GM12801 (cell line): ENCODE measurements around the gene AIG1.

ENCODE experiments used
- CTCF ChIP-seq: IDR thresholded peaks from one replicate; pipeline ENCODE4 v1.5.1; 2011; ENCODE audit warnings: control low read depth; ENCODE audit not compliant: insufficient read length; ENCODE audit errors: extremely low read depth

The AIG1 gene

GRCh38 chr6:143205991-143206390 lies 145.3 kb downstream of the AIG1 start:
- TF ChIP-seq CTCF: no peak

DNA sequence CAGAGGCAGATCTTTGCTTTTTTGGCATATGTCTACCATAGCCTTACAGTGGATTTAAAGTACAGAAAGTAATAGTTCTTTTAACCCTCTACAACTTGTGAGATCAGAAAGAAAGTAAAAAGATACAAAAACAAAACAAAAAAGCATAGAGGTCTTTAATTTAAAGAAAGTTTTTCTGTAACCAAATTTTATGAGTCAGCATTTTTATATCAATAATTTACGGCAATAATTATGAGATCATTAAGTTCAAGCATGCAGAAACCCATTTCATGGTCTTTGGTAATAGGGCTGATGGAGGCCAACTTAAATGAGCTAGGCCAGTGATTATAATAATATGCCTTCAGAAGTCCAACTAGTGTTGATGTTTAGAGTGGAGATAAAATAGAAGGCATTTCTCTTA lies 145.9 kb downstream of the AIG1 start:
- no peak for TF ChIP-seq CTCF

GRCh38 chr6:143210420-143210819 lies 149.7 kb downstream of the AIG1 start:
- no peak for TF ChIP-seq CTCF

- no peak for TF ChIP-seq CTCF
Observed at GRCh38 chr6:143213859-143214376, 153.2 kb downstream of the AIG1 start.

DNA sequence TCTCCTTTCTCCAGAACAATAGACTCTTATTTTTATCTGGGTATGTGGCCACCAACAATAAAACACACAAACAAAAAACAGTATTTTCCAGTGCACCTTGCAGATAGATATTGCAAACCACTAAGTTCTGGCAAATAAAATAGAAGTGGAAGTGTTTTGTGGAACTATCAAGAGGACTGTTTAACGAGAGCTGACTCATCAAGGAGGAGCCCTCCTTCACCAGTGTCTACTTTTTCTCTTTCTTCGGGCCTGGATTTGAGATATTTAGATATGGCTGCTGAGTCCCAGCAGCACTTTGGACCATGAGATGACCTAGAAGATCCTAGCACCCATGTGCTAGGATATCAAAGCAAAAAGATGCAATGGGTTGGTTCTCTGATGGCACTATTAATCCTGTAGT lies 154.7 kb downstream of the AIG1 start:
- no peak for TF ChIP-seq CTCF

GRCh38 chr6:143215771-143216170 lies 155.1 kb downstream of the AIG1 start:
- TF ChIP-seq CTCF: no peak

DNA sequence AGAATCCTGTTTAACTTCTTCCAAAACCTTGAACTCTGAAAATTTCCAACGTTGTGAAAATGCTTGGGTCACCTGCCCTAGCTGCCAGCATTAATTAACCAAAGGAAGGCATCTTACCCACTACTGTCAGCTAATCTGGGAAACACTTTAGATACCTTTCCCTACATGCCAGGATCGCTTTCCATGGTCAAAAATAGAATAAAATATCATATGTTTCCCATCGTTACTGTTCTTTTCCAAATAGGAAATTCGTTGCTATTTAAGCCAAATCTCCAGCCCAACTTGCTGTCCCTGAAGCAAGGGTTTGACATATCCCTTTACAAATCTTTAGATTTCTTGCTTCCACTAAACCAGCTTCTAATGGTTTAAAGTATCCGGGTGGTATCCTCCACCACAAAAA lies 157.5 kb downstream of the AIG1 start:
- TF ChIP-seq CTCF: no peak

GRCh38 chr6:143221698-143222097 lies 161.0 kb downstream of the AIG1 start:
- no peak for TF ChIP-seq CTCF
